ENCODE results near the gene RHEBL1. TPM values are rescaled to one million over a fixed set of nuclear protein-coding genes. Genes with fewer than 3 reads are reported as not detected.

Gene RHEBL1
- total and polyA plus RNA-seq, 2 of the 4 experiments (the other 2 are of a cell fraction) = 0.62 to 0.72 TPM

DNA sequence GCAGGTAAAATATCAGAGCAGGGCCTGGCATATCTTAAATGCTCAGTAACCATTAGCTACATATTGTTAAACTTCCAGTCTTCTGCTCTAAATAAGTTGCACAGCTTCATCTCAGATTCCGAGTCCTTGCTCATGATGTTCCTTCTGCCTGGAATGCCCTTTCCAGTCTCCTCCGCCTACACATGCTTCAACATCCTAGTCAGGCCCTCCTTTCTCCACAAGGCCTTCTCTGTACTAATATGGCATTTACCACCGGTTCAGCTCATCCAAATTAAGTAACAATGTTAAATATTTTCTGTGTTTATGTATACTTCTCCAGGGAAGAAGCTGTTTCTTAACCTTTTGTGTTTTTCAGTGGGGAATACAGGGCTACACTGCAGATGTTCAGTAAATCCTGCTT is 16.3 kb upstream of the RHEBL1 start:
- Histone ChIP-seq H3K27me3 (ENCODE audit: control insufficient read depth, insufficient read depth, low read length) (peaks cover 15% of the 10 kb centered on the region), H3K56ac (ENCODE audit: extremely low read depth, insufficient read depth, low read length) (no peak overlapping the region), H2AK5ac (ENCODE audit: low read depth, low read length) (no peak overlapping the region), H3K14ac (replicated peaks; ENCODE audit: low read depth, low read length) (no peak overlapping the region), H3K79me1 (ENCODE audit: low read depth in 1 of 2, low read length in 2 of 2) (0 out of 4 replicates have a peak, but pooled peaks cover 0 to 3% of the 10 kb centered on the region in 2 experiments), H3K4ac (ENCODE audit: low read depth, low read length) (no peak overlapping the region), H3K4me1 (ENCODE audit: control insufficient read depth, insufficient read depth, low read length) (peaks cover 4% of the 10 kb centered on the region; the same call in 1 of the 2 replicates), H2BK120ac (ENCODE audit: low read depth, low read length) (no peak overlapping the region), H3K9me3 (ENCODE audit: control insufficient read depth, insufficient read depth, low read length) (no peaks in the 10 kb centered on the region), H2AFZ (replicated peaks; ENCODE audit: low read length, poor library complexity) (no peak overlapping the region), H4K91ac (ENCODE audit: insufficient read depth, low read depth, low read length) (no peak overlapping the region), H2BK15ac (ENCODE audit: low read depth, low read length) (no peak overlapping the region), H3K9ac (ENCODE audit: low read depth, low read length) (no peak overlapping the region), H4K20me1 (ENCODE audit: insufficient read depth, low read length) (no peaks in the 10 kb centered on the region; the same call in 1 of the 2 replicates), H3K9me1 (ENCODE audit: insufficient read depth, low read length) (peaks cover 2% of the 10 kb centered on the region; the same call in 1 of the 2 replicates), H3K4me2 (ENCODE audit: low read depth, low read length) (no peak overlapping the region), H2BK5ac (ENCODE audit: low read depth, low read length, poor library complexity, severe bottlenecking) (peak overlapping the region; percentile 6), H2AK9ac (replicated peaks; ENCODE audit: low read depth, low read length, poor library complexity) (no peak overlapping the region), H4K5ac (ENCODE audit: low read depth, low read length) (no peak overlapping the region), H2BK20ac (ENCODE audit: low read depth, low read length) (no peak overlapping the region), H3K27ac (ENCODE audit: insufficient read depth, low read length) (no peak overlapping the region), H3K23ac (ENCODE audit: low read depth, low read length) (no peak overlapping the region), H3K18ac (ENCODE audit: low read depth, low read length) (peak overlapping the region; percentile 70; the same call in 1 of the 2 replicates), H3K4me3 (ENCODE audit: insufficient read depth, low read depth, low read length) (no peak overlapping the region), H4K8ac (ENCODE audit: low read depth in 2 of 2, low read length in 2 of 2) (0 out of 4 replicates have a peak overlapping the region, but pooled peaks have one; percentile 8 to 31), H3K36me3 (ENCODE audit: control insufficient read depth, insufficient read depth, low read length) (no peaks in the 10 kb centered on the region)
- intact Hi-C loops (cut with micrococcal nuclease) (loop anchor here (10.0 kb wide), 1 partner anchor 99 kb away; the partner anchor contains the start of gene TUBA1A), dilution Hi-C loops (cut with HindIII; ENCODE audit: low sequenced_read_pairs, unreplicated experiment) (no loop called here), in situ Hi-C loops (cut with MboI; ENCODE audit: low sequenced_read_pairs) (no loop called here)
- peak; percentile 76 for DNase-seq
- CTCF ChIA-PET = interaction anchor here (1.1 to 3.7 kb wide), 2 partner anchors 16 to 33 kb away, joined by 3 to 16 read pairs; partner anchors contain the start of gene RHEBL1
- no CpG with 5 or more reads among the region's 3 CpGs for WGBS, 2 experiments (ENCODE audit: extremely low coverage in 2 of 2, insufficient read length in 1 of 2)
- POLR2A ChIA-PET (ENCODE audit: unreplicated experiment) = no interaction called here
- ATAC-seq (ENCODE audit: low read depth) = peak; percentile 50
- no TSS peak for BruUV-seq (replicated peaks)
- TF ChIP-seq, protein P1, sequence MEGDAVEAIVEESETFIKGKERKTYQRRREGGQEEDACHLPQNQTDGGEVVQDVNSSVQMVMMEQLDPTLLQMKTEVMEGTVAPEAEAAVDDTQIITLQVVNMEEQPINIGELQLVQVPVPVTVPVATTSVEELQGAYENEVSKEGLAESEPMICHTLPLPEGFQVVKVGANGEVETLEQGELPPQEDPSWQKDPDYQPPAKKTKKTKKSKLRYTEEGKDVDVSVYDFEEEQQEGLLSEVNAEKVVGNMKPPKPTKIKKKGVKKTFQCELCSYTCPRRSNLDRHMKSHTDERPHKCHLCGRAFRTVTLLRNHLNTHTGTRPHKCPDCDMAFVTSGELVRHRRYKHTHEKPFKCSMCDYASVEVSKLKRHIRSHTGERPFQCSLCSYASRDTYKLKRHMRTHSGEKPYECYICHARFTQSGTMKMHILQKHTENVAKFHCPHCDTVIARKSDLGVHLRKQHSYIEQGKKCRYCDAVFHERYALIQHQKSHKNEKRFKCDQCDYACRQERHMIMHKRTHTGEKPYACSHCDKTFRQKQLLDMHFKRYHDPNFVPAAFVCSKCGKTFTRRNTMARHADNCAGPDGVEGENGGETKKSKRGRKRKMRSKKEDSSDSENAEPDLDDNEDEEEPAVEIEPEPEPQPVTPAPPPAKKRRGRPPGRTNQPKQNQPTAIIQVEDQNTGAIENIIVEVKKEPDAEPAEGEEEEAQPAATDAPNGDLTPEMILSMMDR (conservative IDR thresholded peaks at IDR 0.05; ENCODE audit: low read depth, low read length) = no peak

All from IMR-90 (cell line).